Testis (tissue), 3 donors: Measurements from ENCODE around the gene CYP2C18. TPM values are rescaled to one million over a fixed set of nuclear protein-coding genes. Genes with fewer than 3 reads are reported as not detected.

Experiments
- DNase-seq: peaks from one replicate; pipeline ENCODE4 v3.0.0-alpha.2; 2019
- H3K27ac ChIP-seq, 2 donors: fragments of 200-600 bp; sonication (generic); one replicate each; pipeline ENCODE4 v1.5.1; 2019
- H3K27me3 ChIP-seq: fragments of 200-600 bp; sonication (generic); one replicate; pipeline ENCODE4 v1.5.1; 2019
- H3K36me3 ChIP-seq: fragments of 200-600 bp; sonication (generic); one replicate; pipeline ENCODE4 v1.5.1; 2017; ENCODE audit warnings: low read depth; ENCODE audit errors: missing control alignments
- H3K4me1 ChIP-seq: fragments of 200-600 bp; sonication (generic); one replicate; pipeline ENCODE4 v1.5.1; 2019
- H3K4me3 ChIP-seq, 2 donors: fragments of 200-600 bp; sonication (generic); one replicate each; pipeline ENCODE4 v1.5.1; 2017 to 2019
- H3K9me3 ChIP-seq: fragments of 200-600 bp; sonication (generic); one replicate; pipeline ENCODE4 v1.5.1; 2017
- CTCF ChIP-seq, 3 experiments: fragments of 450-650 bp in 2 of 3; fragments of 200-600 bp in 1 of 3; sonication (generic) in 1 of 3; IDR thresholded peaks; one replicate each; pipeline ENCODE4 v1.5.1; 2016 to 2019; ENCODE audit warnings: antibody characterized with exemption in 3 of 3, mild to moderate bottlenecking in 2 of 3, moderate library complexity in 1 of 3
- POLR2A ChIP-seq: fragments of 450-650 bp; IDR thresholded peaks from one replicate; pipeline ENCODE4 v1.6.1; 2017; ENCODE audit warnings: antibody characterized with exemption, mild to moderate bottlenecking, moderate library complexity
- WGBS, 2 donors: methylation state at CpG; one replicate each; pipeline ENCODE4 v1.1.5; 2018; 5-methylcytosine and 5-hydroxymethylcytosine counted together
- intact Hi-C: fragments of 100-400 bp; cut with DNase I; formaldehyde crosslinking; loops from one replicate; pipeline ENCODE4 v1.15.1; 2023; ENCODE audit warnings: low total_unique reads
- polyA plus RNA-seq: library from polyadenylated mRNA; stranded (reverse); fragments of 350-450 nt; fragmentation: Illumina TruSeq; extraction: RNeasy Lipid Tissue Mini Kit (QIAGEN cat#74804); gene quantifications from one replicate; pipeline ENCODE4 v1.2.3, GENCODE V29; 2014; ENCODE audit warnings: low read depth, low replicate concordance; ENCODE audit not compliant: insufficient read depth
- total RNA-seq, 2 donors: library from RNA; depleted of rRNA; stranded (reverse); fragments of >200 nt; gene quantifications; one replicate each; pipeline ENCODE4 v1.2.3, GENCODE V29; 2016

CYP2C18 gene
- total and polyA plus RNA-seq, 3 donors from 2014 or later = 0.12 to 1.1 TPM; not detected in 1

GRCh38 chr10:94738588-94738987 is 55.1 kb downstream of the CYP2C18 start:
- no peaks in the 10 kb centered on the region for H3K9me3 ChIP-seq
- H3K27me3 ChIP-seq = no peaks in the 10 kb centered on the region
- H3K36me3 ChIP-seq = no peaks in the 10 kb centered on the region
- H3K4me3 ChIP-seq = no peak overlapping the region
- intact Hi-C loops = no loop called here
- 71 to 75% methylated on average over 2 of the region's 2 CpGs for WGBS, 2 donors
- H3K27ac ChIP-seq = no peak overlapping the region
- no peak for TF ChIP-seq POLR2A
- no peak for TF ChIP-seq CTCF (IDR thresholded peaks at IDR 0.05)
- H3K4me1 ChIP-seq = no peaks in the 10 kb centered on the region
- no peak for DNase-seq

DNA sequence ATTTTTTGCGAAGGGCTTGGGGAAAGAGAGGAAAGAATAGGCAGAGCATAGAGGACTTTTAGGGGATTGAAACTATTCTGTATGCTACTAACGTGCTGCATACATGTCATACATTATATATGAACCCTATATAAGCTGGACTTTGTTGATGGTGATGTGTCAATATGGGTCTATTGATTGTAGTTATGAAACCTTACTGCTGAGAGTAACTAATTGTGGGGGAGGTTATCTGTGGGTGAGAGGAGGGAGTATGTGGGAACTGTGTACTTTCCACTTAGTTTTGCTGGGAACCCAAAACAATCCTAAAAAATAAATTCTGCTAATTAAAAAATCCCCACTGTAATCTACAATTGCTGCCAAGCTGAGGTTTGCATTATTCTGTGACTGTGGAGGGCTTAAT is 63.6 kb downstream of the CYP2C18 start:
- Histone ChIP-seq H3K36me3 (no peaks in the 10 kb centered on the region), H3K9me3 (no peaks in the 10 kb centered on the region), H3K4me1 (no peaks in the 10 kb centered on the region), H3K27me3 (no peaks in the 10 kb centered on the region), H3K27ac (no peak overlapping the region), H3K4me3 (no peak overlapping the region)
- DNase-seq = no peak
- intact Hi-C loops = no loop called here
- 55 to 79% methylated on average over 2 of the region's 2 CpGs for WGBS, 2 donors
- TF ChIP-seq CTCF (IDR thresholded peaks at IDR 0.05) (no peak), POLR2A (no peak)

DNA sequence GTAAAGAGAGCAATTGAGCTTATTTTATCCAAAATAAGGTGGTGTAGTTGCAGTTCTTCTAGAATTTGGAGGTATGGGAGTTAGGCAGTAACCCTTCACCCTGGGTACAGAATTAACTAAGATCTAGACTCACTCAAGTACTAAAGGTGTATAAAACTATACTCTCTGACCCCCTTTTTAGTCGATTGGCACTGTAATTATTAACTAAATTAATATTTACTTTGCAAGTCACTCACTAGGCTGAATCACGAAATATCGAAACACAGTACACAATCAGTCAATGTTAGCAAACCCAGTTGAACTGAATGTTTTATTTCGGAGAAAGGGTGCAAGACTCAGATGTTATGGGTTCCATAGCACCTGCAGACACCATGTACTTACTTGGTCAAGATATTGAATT is 64.3 kb downstream of the CYP2C18 start:
- Histone ChIP-seq H3K27me3 (no peaks in the 10 kb centered on the region), H3K27ac (no peak overlapping the region), H3K4me3 (no peak overlapping the region), H3K36me3 (no peaks in the 10 kb centered on the region), H3K9me3 (no peaks in the 10 kb centered on the region), H3K4me1 (no peaks in the 10 kb centered on the region)
- WGBS, 2 donors = 75 to 79% methylated on average over 4 of the region's 4 CpGs
- DNase-seq = no peak
- TF ChIP-seq CTCF (IDR thresholded peaks at IDR 0.05) (no peak), POLR2A (no peak)
- intact Hi-C loops = no loop called here

DNA sequence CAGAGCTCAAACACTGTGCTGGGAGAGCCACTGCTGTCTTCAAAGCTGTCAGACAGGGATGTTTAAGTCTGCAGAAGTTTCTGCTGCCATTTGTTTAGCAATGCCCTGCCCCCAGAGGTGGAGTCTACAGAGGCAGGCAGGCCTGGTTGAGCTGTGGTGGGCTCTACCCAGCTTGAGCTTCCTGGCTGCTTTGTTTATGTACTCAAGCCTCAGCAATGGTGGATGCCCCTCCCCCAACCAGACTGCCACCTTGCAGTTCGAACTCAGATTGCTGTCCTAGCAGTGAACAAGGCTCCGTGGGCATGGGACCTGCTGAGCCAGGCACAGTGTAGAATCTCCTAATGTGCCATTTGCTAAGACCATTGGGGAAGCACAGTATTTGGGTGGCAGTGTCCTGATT is 74.4 kb downstream of the CYP2C18 start:
- 63 to 81% methylated on average over 2 of the region's 2 CpGs for WGBS, 2 donors
- H3K4me1 ChIP-seq = no peaks in the 10 kb centered on the region
- TF ChIP-seq CTCF (IDR thresholded peaks at IDR 0.05) (no peak), POLR2A (no peak)
- H3K27me3 ChIP-seq = no peaks in the 10 kb centered on the region
- H3K9me3 ChIP-seq = no peaks in the 10 kb centered on the region
- no peak overlapping the region for H3K4me3 ChIP-seq
- intact Hi-C loops = no loop called here
- DNase-seq = no peak
- no peak overlapping the region for H3K27ac ChIP-seq
- no peaks in the 10 kb centered on the region for H3K36me3 ChIP-seq

GRCh38 chr10:94760586-94761178 is 77.2 kb downstream of the CYP2C18 start:
- Histone ChIP-seq H3K4me3 (no peak overlapping the region), H3K27ac (no peak overlapping the region), H3K4me1 (no peaks in the 10 kb centered on the region), H3K27me3 (no peaks in the 10 kb centered on the region), H3K36me3 (no peaks in the 10 kb centered on the region), H3K9me3 (no peaks in the 10 kb centered on the region)
- intact Hi-C loops = no loop called here
- no peak for DNase-seq
- 54 to 56% methylated on average over 2 of the region's 2 CpGs for WGBS, 2 donors
- TF ChIP-seq POLR2A (no peak), CTCF (IDR thresholded peaks at IDR 0.05) (no peak)
